Glomerular visceral epithelial cell (primary cell): ENCODE results near the gene MDM1.

ENCODE experiments used
- DNase-seq: peaks from one replicate; pipeline ENCODE4 v3.0.0-alpha.2; 2016; ENCODE audit errors: extremely low spot score

The MDM1 gene, protein sequence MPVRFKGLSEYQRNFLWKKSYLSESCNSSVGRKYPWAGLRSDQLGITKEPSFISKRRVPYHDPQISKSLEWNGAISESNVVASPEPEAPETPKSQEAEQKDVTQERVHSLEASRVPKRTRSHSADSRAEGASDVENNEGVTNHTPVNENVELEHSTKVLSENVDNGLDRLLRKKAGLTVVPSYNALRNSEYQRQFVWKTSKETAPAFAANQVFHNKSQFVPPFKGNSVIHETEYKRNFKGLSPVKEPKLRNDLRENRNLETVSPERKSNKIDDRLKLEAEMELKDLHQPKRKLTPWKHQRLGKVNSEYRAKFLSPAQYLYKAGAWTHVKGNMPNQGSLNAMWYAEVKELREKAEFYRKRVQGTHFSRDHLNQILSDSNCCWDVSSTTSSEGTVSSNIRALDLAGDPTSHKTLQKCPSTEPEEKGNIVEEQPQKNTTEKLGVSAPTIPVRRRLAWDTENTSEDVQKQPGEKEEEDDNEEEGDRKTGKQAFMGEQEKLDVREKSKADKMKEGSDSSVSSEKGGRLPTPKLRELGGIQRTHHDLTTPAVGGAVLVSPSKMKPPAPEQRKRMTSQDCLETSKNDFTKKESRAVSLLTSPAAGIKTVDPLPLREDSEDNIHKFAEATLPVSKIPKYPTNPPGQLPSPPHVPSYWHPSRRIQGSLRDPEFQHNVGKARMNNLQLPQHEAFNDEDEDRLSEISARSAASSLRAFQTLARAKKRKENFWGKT

GRCh38 chr12:68331869-68332727 lies at the start of gene MDM1:
MDM1 (minus strand) TSS chr12:68332362; CDS start chr12:68332245, 117 bp downstream.
- peak; percentile 98 for DNase-seq

DNA sequence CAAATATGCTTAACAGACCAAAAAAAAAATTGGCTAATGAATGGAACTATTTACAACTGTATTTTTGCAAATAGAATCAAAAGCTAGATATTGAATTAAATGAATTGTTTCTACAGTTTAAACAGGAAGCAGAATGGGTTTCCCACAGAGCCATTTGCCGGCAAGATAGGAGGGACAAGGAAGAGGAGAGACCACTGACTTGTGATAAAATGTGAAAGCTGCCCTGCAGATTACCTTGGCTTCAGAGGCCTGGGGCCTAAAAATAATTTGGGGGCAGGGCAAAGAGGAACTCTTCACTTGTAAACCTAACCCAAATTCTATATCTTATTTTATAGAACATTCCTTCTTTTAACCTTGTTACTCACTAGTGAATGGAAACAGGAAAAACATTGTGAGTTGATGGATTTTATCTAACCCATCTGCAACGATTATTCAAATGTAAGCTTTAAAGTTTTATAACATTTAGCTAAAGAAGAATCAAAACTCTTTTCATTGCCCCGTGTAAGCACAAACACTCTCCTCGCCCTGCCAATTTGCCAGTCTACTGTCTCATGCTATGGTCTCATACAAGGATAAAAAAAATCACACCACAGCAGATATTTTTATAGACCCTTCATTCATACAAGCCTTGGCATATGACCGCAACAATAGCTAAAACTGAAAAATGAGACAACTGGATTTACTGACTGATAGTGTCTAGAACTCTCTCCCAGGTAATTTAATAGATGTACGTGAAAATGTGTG lies 49.5 kb upstream of the MDM1 start:
- DNase-seq: no peak

DNA sequence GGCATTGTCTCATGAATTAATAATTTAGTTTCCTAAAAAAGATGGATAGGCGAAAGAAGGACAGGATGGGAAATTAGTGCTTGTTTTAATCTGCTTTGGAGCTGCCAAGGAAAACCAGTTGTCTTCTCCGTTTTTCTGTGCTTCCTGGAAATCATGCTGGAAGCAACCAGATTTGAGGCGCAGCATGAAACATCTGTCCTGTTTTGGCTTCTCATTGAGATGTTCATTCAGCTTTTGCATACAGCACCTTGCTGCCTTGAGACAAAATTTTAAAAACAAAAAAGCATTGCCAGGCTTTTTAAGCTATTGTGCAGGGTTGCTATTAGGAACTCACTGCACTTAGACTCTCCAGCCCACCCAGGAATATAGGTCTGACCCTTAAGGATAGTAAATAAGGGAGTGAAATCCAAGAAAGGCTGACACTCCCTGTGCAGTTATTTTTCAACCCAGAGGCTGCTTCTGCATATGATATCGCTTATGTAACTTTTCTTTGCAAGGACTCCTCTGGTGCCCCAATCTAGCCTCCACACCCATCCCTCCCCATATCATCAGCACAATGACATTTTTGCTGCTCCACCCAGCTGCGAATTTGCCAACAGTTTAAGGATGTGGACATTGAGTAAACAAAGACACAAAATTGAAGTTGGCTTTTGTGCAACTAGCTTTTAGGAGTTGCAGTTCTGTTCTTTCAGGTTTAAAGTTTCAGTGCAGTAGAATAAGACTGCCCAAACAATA lies 46.9 kb upstream of the MDM1 start:
- no peak for DNase-seq

GRCh38 chr12:68377881-68378280 lies 45.7 kb upstream of the MDM1 start:
- no peak for DNase-seq

DNA sequence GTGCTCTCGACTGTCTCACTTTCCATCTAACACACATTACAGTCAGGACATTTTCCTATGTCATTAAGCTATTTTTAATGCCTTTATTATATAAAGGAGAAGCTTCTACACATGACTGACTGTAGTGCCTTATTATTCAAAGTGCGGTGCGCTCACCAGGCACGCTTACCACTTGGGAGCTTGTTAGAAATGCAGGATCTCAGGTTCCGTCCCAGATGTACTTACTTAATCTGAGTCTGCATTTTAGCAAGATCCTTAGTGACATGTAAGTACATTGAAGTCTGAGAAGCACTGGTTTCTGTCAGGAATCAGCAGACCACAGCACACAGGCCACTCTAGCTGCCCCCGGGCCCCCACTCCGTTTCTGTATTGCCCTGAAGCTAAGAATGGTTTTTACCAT lies 44.7 kb upstream of the MDM1 start:
- no peak for DNase-seq

DNA sequence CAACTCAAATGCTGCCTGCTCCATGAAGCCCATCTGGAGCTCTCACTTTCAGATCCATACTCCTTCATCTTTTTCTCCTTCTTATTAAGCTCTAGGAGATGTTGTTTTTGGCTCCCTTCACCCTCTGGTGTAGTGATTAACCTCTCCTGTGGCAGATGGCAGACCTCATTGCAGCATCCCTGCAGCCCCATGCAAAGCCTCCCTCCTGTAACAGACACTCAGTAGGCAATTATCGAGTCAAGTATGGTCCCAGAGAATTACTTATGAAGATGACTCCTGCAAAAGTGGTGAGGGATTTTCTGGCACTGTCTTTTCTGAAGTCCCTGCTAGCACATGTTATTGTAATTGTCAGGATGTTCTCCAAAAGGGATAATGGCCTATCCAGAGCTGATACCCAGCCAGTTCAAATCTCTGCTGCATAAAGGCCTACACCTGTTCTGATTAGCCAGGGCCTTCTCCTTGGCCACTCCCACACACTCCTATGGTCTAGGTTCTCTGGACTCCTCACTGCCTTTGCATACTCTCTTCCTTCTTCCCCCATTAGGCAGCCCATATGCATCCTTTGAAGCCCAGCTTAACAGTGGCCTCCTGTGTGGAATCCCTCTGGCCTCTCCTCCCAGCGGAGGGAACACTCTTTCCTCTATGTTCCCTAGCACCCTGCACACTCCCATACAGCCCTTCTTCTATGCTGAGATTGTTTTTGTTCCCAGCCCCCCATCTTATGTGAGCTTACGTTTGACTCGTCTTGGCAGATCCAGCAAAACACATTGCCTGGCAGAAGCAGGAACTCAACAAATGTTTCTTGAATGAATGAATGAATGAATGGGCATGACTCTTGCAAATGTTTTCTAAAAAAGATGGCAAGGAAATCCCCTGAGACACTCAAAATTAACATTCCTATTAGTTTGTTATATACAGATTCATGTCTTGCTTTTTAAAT lies 43.9 kb upstream of the MDM1 start:
- DNase-seq: peak; percentile 12

DNA sequence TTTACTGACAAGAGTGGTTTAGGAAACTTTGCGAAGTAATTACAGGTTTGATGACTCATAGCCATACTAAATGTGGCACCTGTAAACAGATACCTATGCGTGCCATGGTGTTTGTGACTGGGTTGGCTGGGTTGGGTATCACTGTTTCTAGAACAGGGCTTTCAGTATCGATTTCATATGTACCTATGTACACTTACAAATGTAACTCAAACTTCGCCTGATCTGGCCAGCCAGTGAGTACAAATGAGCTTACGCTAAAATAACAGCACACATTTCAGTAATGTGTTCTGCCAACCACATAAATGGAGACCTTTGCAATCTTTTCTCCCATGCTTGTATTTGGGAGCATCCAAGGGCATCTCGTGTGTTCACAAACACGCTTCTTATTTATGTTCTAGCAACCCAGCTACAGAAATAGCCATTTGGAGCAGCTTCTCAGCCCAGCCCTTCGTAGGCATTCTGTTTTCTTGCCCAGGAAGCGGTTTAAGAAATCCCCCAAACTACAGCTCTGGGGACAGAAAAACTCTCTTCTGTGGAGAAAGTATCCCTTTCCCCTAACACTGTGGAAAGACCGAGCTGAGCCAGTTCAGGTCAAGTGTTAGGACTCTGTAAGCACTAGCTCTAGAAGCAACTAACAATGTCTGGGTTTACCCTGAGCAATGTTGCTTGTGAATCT lies 42.3 kb upstream of the MDM1 start:
- no peak for DNase-seq

DNA sequence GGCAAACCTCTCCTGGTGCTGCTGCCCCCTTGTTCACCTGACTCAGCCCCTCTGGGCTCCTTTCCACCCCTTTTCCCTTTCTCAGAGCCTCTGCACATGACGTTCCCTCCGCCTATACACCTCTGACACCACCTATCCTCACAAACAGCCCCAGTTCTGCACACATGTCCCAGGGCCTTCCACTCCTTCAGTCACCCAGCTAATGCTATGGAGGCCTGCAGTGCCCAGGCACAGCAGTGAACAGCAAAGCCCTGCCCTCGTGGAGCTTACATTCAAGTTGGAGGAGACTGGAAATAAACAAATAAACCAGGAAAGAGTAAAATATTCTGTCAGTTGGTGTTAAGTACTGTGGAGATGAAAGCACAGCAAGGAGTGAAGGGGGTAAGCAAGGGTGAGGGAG lies 38.5 kb upstream of the MDM1 start:
- DNase-seq: no peak

GRCh38 chr12:68370006-68370590 lies 37.9 kb upstream of the MDM1 start:
- DNase-seq: no peak

DNA sequence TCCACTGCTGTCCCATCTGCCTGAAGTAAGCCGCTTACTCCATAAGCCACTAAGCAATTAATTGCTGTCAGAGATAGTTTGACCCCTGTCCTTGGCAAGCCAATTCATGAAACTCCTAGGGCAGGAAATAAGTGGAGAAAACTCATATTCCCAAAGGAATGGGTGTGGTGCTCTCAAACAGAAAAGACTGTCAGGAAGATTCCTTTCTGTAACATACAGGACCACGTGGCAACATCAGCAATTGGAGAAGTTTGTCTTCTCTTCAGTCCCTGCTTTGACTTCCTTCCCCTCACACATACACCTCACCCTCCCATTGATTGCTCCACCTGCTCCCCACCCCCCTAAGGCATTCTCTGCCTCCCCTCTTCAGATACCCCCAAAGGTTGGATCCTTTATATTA lies 36.2 kb upstream of the MDM1 start:
- DNase-seq: no peak

- DNase-seq: no peak
Measured at GRCh38 chr12:68367903-68368302, 35.7 kb upstream of the MDM1 start.

DNA sequence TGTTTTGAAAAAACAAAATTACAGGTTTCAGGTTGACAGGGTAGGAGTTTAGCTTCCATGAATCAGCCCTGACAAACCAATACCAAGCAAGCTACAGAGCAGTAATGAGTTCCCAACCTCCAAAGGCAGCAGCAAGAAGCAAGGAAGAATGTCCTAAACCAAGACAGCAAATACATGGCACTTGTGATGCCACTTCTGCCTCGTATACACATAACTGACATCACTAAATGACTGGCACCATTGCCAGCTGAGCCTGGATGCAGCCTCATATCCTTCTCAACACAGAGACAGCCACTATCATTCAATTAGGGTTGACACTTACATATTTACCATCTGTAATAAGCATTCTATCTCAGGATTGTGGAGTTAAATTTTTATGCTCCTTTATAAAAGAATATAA lies 35.0 kb upstream of the MDM1 start:
- DNase-seq: no peak

- DNase-seq: peak; percentile 94
Measured at GRCh38 chr12:68364893-68365725, 32.9 kb upstream of the MDM1 start.

GRCh38 chr12:68364328-68364727 lies 32.2 kb upstream of the MDM1 start:
- no peak for DNase-seq

DNA sequence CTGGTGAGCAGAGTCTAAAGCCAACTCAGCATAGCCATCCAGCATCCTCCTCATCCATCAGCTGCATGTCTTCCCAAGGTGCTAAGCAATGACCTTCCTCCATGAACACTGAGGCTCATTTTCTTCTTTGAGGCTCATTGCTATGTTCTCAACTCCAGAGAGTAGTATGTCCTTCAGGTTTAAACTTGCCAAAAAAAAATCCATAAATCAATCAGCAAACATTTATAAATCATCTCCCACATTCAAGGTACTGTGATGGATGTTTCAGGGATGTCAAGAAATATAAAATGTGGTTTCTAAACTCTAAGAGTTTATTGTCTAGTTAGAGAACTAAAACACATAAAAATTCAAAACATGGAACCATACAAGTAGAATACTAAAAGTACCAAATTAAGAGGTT lies 29.8 kb upstream of the MDM1 start:
- no peak for DNase-seq

DNA sequence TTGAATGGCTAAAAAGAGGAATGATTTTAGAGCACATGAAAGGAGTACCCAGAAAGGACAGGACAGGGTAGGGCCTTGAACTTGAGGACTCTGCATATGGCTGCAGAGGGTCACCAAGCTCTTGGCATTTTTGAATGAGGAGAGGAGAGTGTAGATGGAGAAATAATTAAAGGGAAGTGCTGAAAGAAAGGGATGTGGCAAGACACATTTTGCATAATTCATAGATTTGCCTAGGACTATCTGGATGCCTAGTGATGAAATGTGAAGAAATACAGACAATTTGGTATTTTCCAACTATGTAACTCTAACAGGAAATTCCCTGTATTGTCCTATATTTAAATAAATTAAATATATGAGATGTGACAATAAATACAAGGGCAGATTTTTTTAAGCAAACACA lies 27.5 kb upstream of the MDM1 start:
- DNase-seq: no peak

- DNase-seq: peak; percentile 72
Measured at GRCh38 chr12:68358532-68359485, 26.6 kb upstream of the MDM1 start.
